Fibroblast of lung (primary cell): ENCODE data around the gene CREB5. TPM values are rescaled to one million over a fixed set of nuclear protein-coding genes. Genes with fewer than 3 reads are reported as not detected.

Experiments
- DNase-seq, 2 donors: peaks; one replicate each; pipeline versions ENCODE4 v3.0.0 to v3.0.0-alpha.2; 2010; ENCODE audit warnings: low read depth in 2 of 2
- H2AFZ ChIP-seq: 2 replicates; pipeline ENCODE4 v1.5.1; 2012; ENCODE audit warnings: low read length, control low read depth, inconsistent platforms
- H3K27ac ChIP-seq: 2 replicates; pipeline ENCODE4 v1.5.1; 2011; ENCODE audit warnings: low read length, control low read depth; ENCODE audit not compliant: insufficient read depth
- H3K27me3 ChIP-seq: 2 replicates; pipeline ENCODE4 v1.5.1; 2011; ENCODE audit warnings: mild to moderate bottlenecking, low read length; ENCODE audit not compliant: control insufficient read depth, insufficient read depth
- H3K36me3 ChIP-seq: 2 replicates; pipeline ENCODE4 v1.5.1; 2011; ENCODE audit warnings: low read length; ENCODE audit not compliant: control insufficient read depth, insufficient read depth
- H3K4me1 ChIP-seq: 2 replicates; pipeline ENCODE4 v1.5.1; 2011; ENCODE audit warnings: low read length; ENCODE audit not compliant: control insufficient read depth, insufficient read depth; ENCODE audit errors: extremely low read depth
- H3K4me2 ChIP-seq: 2 replicates; pipeline ENCODE4 v1.5.1; 2011; ENCODE audit warnings: low read length, control low read depth; ENCODE audit not compliant: insufficient read depth; ENCODE audit errors: extremely low read depth
- H3K4me3 ChIP-seq, 4 experiments: fragments of 200-600 bp in 1 of 4; sonication (generic) in 1 of 4; replicated peaks in 1 of 4; 2 replicates each; pipeline ENCODE4 v1.5.1; 2011 to 2016; ENCODE audit warnings: low read length in 4 of 4, low read depth in 3 of 4, mild to moderate bottlenecking in 3 of 4, control low read depth in 2 of 4, inconsistent platforms in 1 of 4, mixed read lengths in 1 of 4; ENCODE audit not compliant: insufficient read depth in 1 of 4; ENCODE audit errors: control extremely low read depth in 1 of 4
- H3K79me2 ChIP-seq: 2 replicates; pipeline ENCODE4 v1.5.1; 2012; ENCODE audit warnings: mild to moderate bottlenecking, low read length, inconsistent platforms; ENCODE audit not compliant: control insufficient read depth, insufficient read depth
- H3K9ac ChIP-seq: 2 replicates; pipeline ENCODE4 v1.5.1; 2011; ENCODE audit warnings: mild to moderate bottlenecking, low read length, control low read depth; ENCODE audit not compliant: insufficient read depth
- H3K9me3 ChIP-seq: 2 replicates; pipeline ENCODE4 v1.5.1; 2012; ENCODE audit warnings: low read depth, low read length; ENCODE audit not compliant: control insufficient read depth, insufficient read depth
- H4K20me1 ChIP-seq: 2 replicates; pipeline ENCODE4 v1.5.1; 2011; ENCODE audit warnings: low read length; ENCODE audit not compliant: control insufficient read depth, insufficient read depth; ENCODE audit errors: extremely low read depth
- EZH2 ChIP-seq: IDR thresholded peaks from 2 replicates; pipeline ENCODE4 v1.5.1; 2012; ENCODE audit warnings: low read length, control low read depth, mild to moderate bottlenecking; ENCODE audit errors: missing control alignments
- polyA plus RNA-seq, 2 donors: library from polyadenylated mRNA; depleted of rRNA in 1 of 2; stranded (reverse) in 1 of 2; unstranded in 1 of 2; fragments of >200 nt; gene quantifications; 2 replicates each; pipeline ENCODE4 v1.2.1, GENCODE V29; 2011 to 2012; ENCODE audit warnings: missing spikeins in 1 of 2
- total RNA-seq: library from RNA; depleted of rRNA; stranded (reverse); fragments of >200 nt; gene quantifications from 2 replicates; pipeline ENCODE4 v1.2.1, GENCODE V29; 2014
- TF ChIP-seq, protein P1 (sequence below), 2 donors: IDR thresholded peaks in 1 of 2; conservative IDR thresholded peaks in 1 of 2; 1 replicate in 1 of 2; 2 replicates in 1 of 2; pipeline ENCODE4 v1.5.1; 2011 to 2012; ENCODE audit warnings: low read length in 2 of 2, control low read depth in 1 of 2, inconsistent platforms in 1 of 2, low read depth in 1 of 2, mild to moderate bottlenecking in 1 of 2

Gene CREB5
- total and polyA plus RNA-seq, 2 donors (not counting 1 experiment from before 2014, with no cell fraction given) = 8.2 to 28.4 TPM

DNA sequence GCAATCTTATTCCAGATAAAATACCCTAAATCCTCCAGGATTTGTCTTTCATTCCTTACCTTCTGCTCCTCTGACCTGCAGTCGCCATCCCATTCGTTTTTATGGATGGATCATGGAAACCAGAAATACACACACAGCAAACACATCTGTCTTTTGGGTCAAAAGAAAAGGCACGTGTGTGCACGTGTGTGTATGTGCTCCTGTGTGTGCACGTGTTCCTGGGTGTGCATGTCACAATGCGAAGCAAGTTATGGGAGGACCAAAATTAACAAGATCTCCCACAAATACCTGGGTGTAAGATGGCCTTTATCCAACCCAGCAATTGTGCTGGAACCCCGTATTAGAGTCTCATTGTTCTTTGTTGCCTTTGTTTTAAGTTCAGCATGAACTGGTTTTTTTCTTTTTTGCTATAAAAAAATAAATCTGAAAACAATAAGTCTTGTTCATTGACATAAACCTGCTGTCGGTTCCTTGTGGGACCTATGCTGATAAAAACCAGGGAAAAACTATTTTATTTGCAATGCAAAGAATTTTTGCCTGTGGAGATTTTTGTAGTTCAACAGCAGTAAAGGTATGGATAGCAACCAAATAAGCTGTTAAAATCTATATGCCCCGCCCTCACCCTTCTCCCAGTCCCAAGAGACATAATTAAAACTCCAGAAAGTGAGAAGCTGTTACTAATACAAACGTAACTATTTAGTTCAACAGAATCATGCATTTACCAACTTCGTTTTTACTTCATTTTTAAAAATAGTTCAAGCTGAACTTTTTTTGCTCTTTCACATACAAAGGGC lies 229.6 kb downstream of the CREB5 start:
- Histone ChIP-seq H4K20me1 (no peaks in the 10 kb centered on the region), H3K4me3 (no peak overlapping the region), H3K27me3 (no peaks in the 10 kb centered on the region), H3K79me2 (no peaks in the 10 kb centered on the region), H2AFZ (no peak overlapping the region), H3K9me3 (no peaks in the 10 kb centered on the region), H3K36me3 (no peaks in the 10 kb centered on the region), H3K4me1 (no peaks in the 10 kb centered on the region), H3K9ac (no peak overlapping the region), H3K27ac (no peak overlapping the region), H3K4me2 (no peak overlapping the region)
- no peak for DNase-seq
- no peak for TF ChIP-seq EZH2
- TF ChIP-seq, protein P1, sequence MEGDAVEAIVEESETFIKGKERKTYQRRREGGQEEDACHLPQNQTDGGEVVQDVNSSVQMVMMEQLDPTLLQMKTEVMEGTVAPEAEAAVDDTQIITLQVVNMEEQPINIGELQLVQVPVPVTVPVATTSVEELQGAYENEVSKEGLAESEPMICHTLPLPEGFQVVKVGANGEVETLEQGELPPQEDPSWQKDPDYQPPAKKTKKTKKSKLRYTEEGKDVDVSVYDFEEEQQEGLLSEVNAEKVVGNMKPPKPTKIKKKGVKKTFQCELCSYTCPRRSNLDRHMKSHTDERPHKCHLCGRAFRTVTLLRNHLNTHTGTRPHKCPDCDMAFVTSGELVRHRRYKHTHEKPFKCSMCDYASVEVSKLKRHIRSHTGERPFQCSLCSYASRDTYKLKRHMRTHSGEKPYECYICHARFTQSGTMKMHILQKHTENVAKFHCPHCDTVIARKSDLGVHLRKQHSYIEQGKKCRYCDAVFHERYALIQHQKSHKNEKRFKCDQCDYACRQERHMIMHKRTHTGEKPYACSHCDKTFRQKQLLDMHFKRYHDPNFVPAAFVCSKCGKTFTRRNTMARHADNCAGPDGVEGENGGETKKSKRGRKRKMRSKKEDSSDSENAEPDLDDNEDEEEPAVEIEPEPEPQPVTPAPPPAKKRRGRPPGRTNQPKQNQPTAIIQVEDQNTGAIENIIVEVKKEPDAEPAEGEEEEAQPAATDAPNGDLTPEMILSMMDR (conservative IDR thresholded peaks at IDR 0.05 in 1 of 2, IDR thresholded peaks at IDR 0.05 in 1 of 2; ENCODE audit: low read depth in 1 of 2, low read length in 2 of 2) = no peak

DNA sequence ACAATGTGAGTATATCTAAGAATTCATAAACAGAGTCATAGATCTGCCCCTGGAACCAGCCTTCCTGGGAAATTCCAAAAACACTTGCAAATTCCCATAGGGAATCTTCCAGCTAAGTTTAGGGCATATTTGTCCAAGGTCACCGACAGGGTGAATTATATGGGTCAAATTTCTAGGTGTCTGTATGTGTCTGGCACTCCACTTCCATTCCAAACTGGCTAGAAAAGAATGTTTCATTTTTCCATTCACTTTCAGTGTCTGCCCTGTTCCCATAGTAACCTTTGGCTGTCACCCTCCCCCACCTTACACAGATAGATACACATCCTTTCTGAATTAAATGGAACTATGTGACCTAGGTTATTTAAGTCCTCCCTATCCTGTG lies 230.9 kb downstream of the CREB5 start:
- Histone ChIP-seq H3K9me3 (no peaks in the 10 kb centered on the region), H2AFZ (no peak overlapping the region), H3K27me3 (no peaks in the 10 kb centered on the region), H3K9ac (no peak overlapping the region), H3K36me3 (no peaks in the 10 kb centered on the region), H3K27ac (no peak overlapping the region), H3K4me2 (no peak overlapping the region), H4K20me1 (no peaks in the 10 kb centered on the region), H3K4me1 (no peaks in the 10 kb centered on the region), H3K79me2 (no peaks in the 10 kb centered on the region), H3K4me3 (no peak overlapping the region)
- TF ChIP-seq, protein P1 (conservative IDR thresholded peaks at IDR 0.05 in 1 of 2, IDR thresholded peaks at IDR 0.05 in 1 of 2; ENCODE audit: low read depth in 1 of 2, low read length in 2 of 2) = no peak
- no peak for TF ChIP-seq EZH2
- no peak for DNase-seq

GRCh38 chr7:28643584-28644340 lies 231.4 kb downstream of the CREB5 start:
- TF ChIP-seq EZH2 = no peak
- TF ChIP-seq, protein P1 (conservative IDR thresholded peaks at IDR 0.05 in 1 of 2, IDR thresholded peaks at IDR 0.05 in 1 of 2; ENCODE audit: low read depth in 1 of 2, low read length in 2 of 2) = no peak
- H3K9ac ChIP-seq = no peak overlapping the region
- no peak for DNase-seq

More at GRCh38 chr7:28643584-28644340, 231.4 kb downstream of the CREB5 start:
- Histone ChIP-seq H3K27ac (no peak overlapping the region), H3K4me2 (no peak overlapping the region), H3K79me2 (no peaks in the 10 kb centered on the region), H2AFZ (no peak overlapping the region), H4K20me1 (no peaks in the 10 kb centered on the region), H3K36me3 (no peaks in the 10 kb centered on the region), H3K27me3 (no peaks in the 10 kb centered on the region), H3K4me1 (no peaks in the 10 kb centered on the region), H3K9me3 (no peaks in the 10 kb centered on the region), H3K4me3 (no peak overlapping the region)
